IMR-90 (cell line): Measurements from ENCODE around the gene KCNQ5. TPM values are rescaled to one million over a fixed set of nuclear protein-coding genes. Genes with fewer than 3 reads are reported as not detected.
A peak's percentile ranks its signal among the peaks of the same experiment; 100 is the strongest.

ENCODE experiments used
- ATAC-seq: fragments of 200-7000 bp; cut with Tn5 transposase; 2 replicates; pipeline ENCODE4 v1.9.1; 2020; ENCODE audit warnings: low read depth, mild to moderate bottlenecking, moderate library complexity
- BruUV-seq: library from RNA; stranded (reverse); fragments of 400-500 nt; replicated peaks from 2 replicates; lab custom pipeline; 2021; lab: Mats Ljungman, UMichigan
- CTCF ChIA-PET: fragments of 300-600 bp; formaldehyde crosslinking; extraction: SDS; loops from one replicate; lab custom pipeline; 2021; ENCODE audit warnings: antibody characterized with exemption; lab: Yijun Ruan, JAX
- POLR2A ChIA-PET: fragments of 300-600 bp; sonication (Branson Sonifier 250); formaldehyde crosslinking; loops from one replicate; lab custom pipeline; 2022; ENCODE audit warnings: antibody characterized with exemption; ENCODE audit not compliant: unreplicated experiment; lab: Charles Lee
- DNase-seq: peaks from one replicate; pipeline ENCODE4 v3.0.0; 2013
- H2AFZ ChIP-seq: replicated peaks from 2 replicates; pipeline ENCODE3; 2013; ENCODE audit warnings: low read length, mild to moderate bottlenecking; ENCODE audit not compliant: poor library complexity
- H2AK5ac ChIP-seq: 2 replicates; pipeline ENCODE4 v1.6.1; 2013; ENCODE audit warnings: low read depth, low read length, inconsistent platforms
- H2AK9ac ChIP-seq: replicated peaks from 2 replicates; pipeline ENCODE3; 2013; ENCODE audit warnings: mild to moderate bottlenecking, low read depth, low read length, moderate library complexity; ENCODE audit not compliant: poor library complexity
- H2BK120ac ChIP-seq: 2 replicates; pipeline ENCODE4 v1.6.1; 2013; ENCODE audit warnings: low read depth, low read length, inconsistent platforms
- H2BK15ac ChIP-seq: 3 replicates; pipeline ENCODE4 v1.6.1; 2013; ENCODE audit warnings: low read depth, low read length, inconsistent platforms
- H2BK20ac ChIP-seq: 2 replicates; pipeline ENCODE4 v1.6.1; 2013; ENCODE audit warnings: low read depth, mild to moderate bottlenecking, inconsistent platforms, low read length, moderate library complexity
- H2BK5ac ChIP-seq: 2 replicates; pipeline ENCODE4 v1.6.1; 2013; ENCODE audit warnings: mild to moderate bottlenecking, low read depth, low read length, inconsistent platforms; ENCODE audit not compliant: poor library complexity, severe bottlenecking
- H3K14ac ChIP-seq: replicated peaks from 2 replicates; pipeline ENCODE4 v1.6.1; 2013; ENCODE audit warnings: low read depth, low read length, inconsistent platforms
- H3K18ac ChIP-seq: 2 replicates; pipeline ENCODE4 v1.6.1; 2013; ENCODE audit warnings: low read depth, low read length, control low read depth
- H3K23ac ChIP-seq: 2 replicates; pipeline ENCODE4 v1.6.1; 2013; ENCODE audit warnings: low read depth, low read length, inconsistent platforms
- H3K27ac ChIP-seq: 2 replicates; pipeline ENCODE4 v1.5.1; 2013; ENCODE audit warnings: mild to moderate bottlenecking, control low read depth, low read length; ENCODE audit not compliant: insufficient read depth
- H3K27me3 ChIP-seq: 2 replicates; pipeline ENCODE4 v1.6.1; 2013; ENCODE audit warnings: low read length; ENCODE audit not compliant: control insufficient read depth, insufficient read depth
- H3K36me3 ChIP-seq: 2 replicates; pipeline ENCODE4 v1.6.1; 2013; ENCODE audit warnings: low read length, mixed read lengths; ENCODE audit not compliant: control insufficient read depth, insufficient read depth
- H3K4ac ChIP-seq: 2 replicates; pipeline ENCODE4 v1.6.1; 2013; ENCODE audit warnings: low read depth, low read length, inconsistent platforms
- H3K4me1 ChIP-seq: 2 replicates; pipeline ENCODE4 v1.6.1; 2013; ENCODE audit warnings: low read length, mixed read lengths; ENCODE audit not compliant: control insufficient read depth, insufficient read depth
- H3K4me2 ChIP-seq: 2 replicates; pipeline ENCODE4 v1.6.1; 2013; ENCODE audit warnings: low read depth, mild to moderate bottlenecking, control low read depth, low read length, moderate library complexity
- H3K4me3 ChIP-seq: 2 replicates; pipeline ENCODE4 v1.5.1; 2013; ENCODE audit warnings: low read depth, mild to moderate bottlenecking, control low read depth, low read length, moderate library complexity; ENCODE audit not compliant: insufficient read depth
- H3K56ac ChIP-seq: 2 replicates; pipeline ENCODE4 v1.6.1; 2013; ENCODE audit warnings: low read length, inconsistent platforms; ENCODE audit not compliant: insufficient read depth; ENCODE audit errors: extremely low read depth
- H3K79me1 ChIP-seq, 2 experiments: 2 replicates each; pipeline ENCODE4 v1.6.1; 2013; ENCODE audit warnings: low read length in 2 of 2, inconsistent platforms in 1 of 2, low read depth in 1 of 2
- H3K9ac ChIP-seq: 2 replicates; pipeline ENCODE4 v1.6.1; 2013; ENCODE audit warnings: low read depth, low read length, control low read depth
- H3K9me1 ChIP-seq: 2 replicates; pipeline ENCODE4 v1.6.1; 2013; ENCODE audit warnings: low read length, inconsistent platforms; ENCODE audit not compliant: insufficient read depth
- H3K9me3 ChIP-seq: 2 replicates; pipeline ENCODE4 v1.6.1; 2013; ENCODE audit warnings: low read length; ENCODE audit not compliant: control insufficient read depth, insufficient read depth
- H4K20me1 ChIP-seq: 2 replicates; pipeline ENCODE4 v1.6.1; 2013; ENCODE audit warnings: low read length, inconsistent platforms; ENCODE audit not compliant: insufficient read depth
- H4K5ac ChIP-seq: 2 replicates; pipeline ENCODE4 v1.6.1; 2013; ENCODE audit warnings: mild to moderate bottlenecking, low read depth, low read length, control low read depth
- H4K8ac ChIP-seq, 2 experiments: 2 replicates each; pipeline ENCODE4 v1.6.1; 2013; ENCODE audit warnings: low read depth in 2 of 2, low read length in 2 of 2, control low read depth in 1 of 2, inconsistent platforms in 1 of 2
- H4K91ac ChIP-seq: 2 replicates; pipeline ENCODE4 v1.6.1; 2013; ENCODE audit warnings: low read depth, low read length, inconsistent platforms; ENCODE audit not compliant: insufficient read depth
- BHLHE40 ChIP-seq: fragments of 150-350 bp; IDR thresholded peaks from 2 replicates; pipeline ENCODE4 v1.6.1; 2016; ENCODE audit warnings: mild to moderate bottlenecking, low read depth, low read length
- CEBPB ChIP-seq: IDR thresholded peaks from 2 replicates; pipeline ENCODE4 v1.6.1; 2012; ENCODE audit warnings: low read depth, low read length, improper control_type of control experiment
- ELK1 ChIP-seq: fragments of 150-350 bp; IDR thresholded peaks from 2 replicates; pipeline ENCODE4 v1.6.1; 2016; ENCODE audit warnings: low read depth, mild to moderate bottlenecking, low read length, moderate library complexity, borderline replicate concordance
- FOS ChIP-seq: fragments of 150-350 bp; IDR thresholded peaks from 2 replicates; pipeline ENCODE4 v1.6.1; 2016; ENCODE audit warnings: low read depth, low read length
- MAFK ChIP-seq: IDR thresholded peaks from 2 replicates; pipeline ENCODE4 v1.6.1; 2012; ENCODE audit warnings: low read depth, low read length, improper control_type of control experiment
- MAZ ChIP-seq: IDR thresholded peaks from 2 replicates; pipeline ENCODE4 v1.6.1; 2012; ENCODE audit warnings: low read depth, mild to moderate bottlenecking, low read length, improper control_type of control experiment, moderate library complexity, borderline replicate concordance
- NFE2L2 ChIP-seq: fragments of 150-350 bp; IDR thresholded peaks from 2 replicates; pipeline ENCODE4 v1.6.1; 2016; ENCODE audit warnings: low read depth, mild to moderate bottlenecking, low read length
- POLR2A ChIP-seq: IDR thresholded peaks from 2 replicates; pipeline ENCODE4 v1.6.1; 2012; ENCODE audit warnings: mild to moderate bottlenecking, low read depth, low read length
- RFX5 ChIP-seq: IDR thresholded peaks from 2 replicates; pipeline ENCODE4 v1.8.0; 2012; ENCODE audit warnings: low read depth, mild to moderate bottlenecking, low read length, moderate library complexity
- SMC3 ChIP-seq: fragments of 150-350 bp; IDR thresholded peaks from 2 replicates; pipeline ENCODE4 v1.6.1; 2016; ENCODE audit warnings: low read depth, mild to moderate bottlenecking, antibody characterized with exemption, low read length, moderate library complexity
- whole genome bisulfite sequencing, 2 experiments: methylation state at CpG; one replicate each; pipeline versions ENCODE4 v1.1.5 to v1.1.7; 2013; ENCODE audit warnings: missing lambda C conversion rate in 2 of 2; ENCODE audit not compliant: insufficient read length in 1 of 2; ENCODE audit errors: extremely low coverage in 2 of 2; 5-methylcytosine and 5-hydroxymethylcytosine counted together
- dilution Hi-C: fragments of 300-500 bp; cut with HindIII; formaldehyde crosslinking; loops from one replicate; pipeline ENCODE4 v1.14.3; 2018; ENCODE audit warnings: low sequenced_read_pairs; ENCODE audit not compliant: unreplicated experiment
- in situ Hi-C: fragments of 300-500 bp; cut with MboI; formaldehyde crosslinking; loops from 3 replicates; pipeline ENCODE4 v1.14.3; 2019; ENCODE audit warnings: low sequenced_read_pairs, inconsistent platforms, mixed read lengths
- intact Hi-C: fragments of 100-400 bp; cut with micrococcal nuclease; formaldehyde crosslinking; loops from 2 replicates; pipeline ENCODE4 v1.10.0; 2022
- polyA plus RNA-seq, 3 experiments: library from polyadenylated mRNA; depleted of rRNA; stranded (reverse); fragments of >200 nt; gene quantifications; 2 replicates each; pipeline ENCODE4 v1.2.3, GENCODE V29; 2012; ENCODE audit warnings: low replicate concordance in 1 of 3
- total RNA-seq: library from RNA; depleted of rRNA; stranded (reverse); fragments of >200 nt; gene quantifications from 2 replicates; pipeline ENCODE4 v1.2.3, GENCODE V29; 2012
- TF ChIP-seq, protein P1 (sequence below): fragments of 150-350 bp; IDR thresholded peaks from 2 replicates; pipeline ENCODE4 v1.6.1; 2017; ENCODE audit warnings: mild to moderate bottlenecking, antibody characterized with exemption, low read length, low read depth

Gene KCNQ5
- total and polyA plus RNA-seq, 2 of the 4 experiments (the other 2 are of a cell fraction), result 0.75 to 1.3 TPM

DNA sequence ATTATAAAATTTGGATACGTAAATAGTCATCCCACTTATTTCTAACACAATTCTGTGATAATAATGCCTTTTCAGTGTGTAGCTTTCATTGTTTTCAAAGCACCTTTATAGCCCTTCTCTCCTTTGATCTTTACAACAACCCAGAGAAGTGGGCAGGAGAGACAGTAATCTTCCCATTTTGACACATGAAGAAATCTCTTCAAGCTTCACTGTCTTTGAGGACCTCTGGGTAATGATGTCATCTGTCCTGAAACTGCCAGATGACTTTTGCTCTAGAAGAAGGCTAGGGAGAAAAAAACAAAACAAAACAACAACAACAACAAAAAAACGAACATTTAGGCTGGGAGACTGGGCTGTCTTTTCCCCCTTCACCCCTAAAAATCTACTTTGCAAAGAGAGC lies 203.0 kb downstream of the KCNQ5 start:
- Histone ChIP-seq H2AK9ac (no peak overlapping the region), H3K27ac (no peak overlapping the region), H2AK5ac (no peak overlapping the region), H4K5ac (no peak overlapping the region), H3K56ac (no peak overlapping the region), H3K18ac (no peak overlapping the region; the same call in 1 of the 2 replicates), H3K4me2 (no peak overlapping the region), H3K27me3 (no peaks in the 10 kb centered on the region), H3K9me3 (no peaks in the 10 kb centered on the region), H4K20me1 (no peaks in the 10 kb centered on the region), H3K14ac (no peak overlapping the region), H3K4me1 (peaks cover 2% of the 10 kb centered on the region; the same call in 1 of the 2 replicates), H2BK120ac (no peak overlapping the region), H3K4me3 (no peak overlapping the region), H2BK5ac (peak overlapping the region; percentile 48), H4K91ac (no peak overlapping the region), H2BK15ac (no peak overlapping the region), H3K9me1 (no peaks in the 10 kb centered on the region), H3K36me3 (no peaks in the 10 kb centered on the region), H2AFZ (no peak overlapping the region), H2BK20ac (peak overlapping the region; percentile 3; the same call in 1 of the 2 replicates), H3K4ac (no peak overlapping the region), H3K79me1 (no peaks in the 10 kb centered on the region), H3K23ac (no peak overlapping the region), H4K8ac (no peak overlapping the region), H3K9ac (no peak overlapping the region)
- TF ChIP-seq MAZ (no peak), CEBPB (no peak), NFE2L2 (no peak), MAFK (no peak), SMC3 (no peak), BHLHE40 (no peak), ELK1 (no peak), RFX5 (no peak), POLR2A (no peak), FOS (no peak)
- TF ChIP-seq, protein P1, sequence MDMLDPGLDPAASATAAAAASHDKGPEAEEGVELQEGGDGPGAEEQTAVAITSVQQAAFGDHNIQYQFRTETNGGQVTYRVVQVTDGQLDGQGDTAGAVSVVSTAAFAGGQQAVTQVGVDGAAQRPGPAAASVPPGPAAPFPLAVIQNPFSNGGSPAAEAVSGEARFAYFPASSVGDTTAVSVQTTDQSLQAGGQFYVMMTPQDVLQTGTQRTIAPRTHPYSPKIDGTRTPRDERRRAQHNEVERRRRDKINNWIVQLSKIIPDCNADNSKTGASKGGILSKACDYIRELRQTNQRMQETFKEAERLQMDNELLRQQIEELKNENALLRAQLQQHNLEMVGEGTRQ, result no peak
- DNase-seq (no peak), ATAC-seq (no peak)
- BruUV-seq, result no TSS peak
- in situ Hi-C loops (no loop called here), intact Hi-C loops (no loop called here), dilution Hi-C loops (no loop called here)
- CTCF ChIA-PET, result no interaction called here
- WGBS, 2 experiments, result 60% methylated on average over 1 of the region's 2 CpGs; no CpG with 5 or more reads in 1 of the 2 experiments
- POLR2A ChIA-PET, result no interaction called here
